Measurements from ENCODE around the gene EYS. TPM values are rescaled to one million over a fixed set of nuclear protein-coding genes. Genes with fewer than 3 reads are reported as not detected.

Gene EYS
- total and polyA plus RNA-seq, 2 of the 13 experiments (the other 11 are each of a cell fraction or from before 2014, with no cell fraction given) = 0.04 to 0.07 TPM

DNA sequence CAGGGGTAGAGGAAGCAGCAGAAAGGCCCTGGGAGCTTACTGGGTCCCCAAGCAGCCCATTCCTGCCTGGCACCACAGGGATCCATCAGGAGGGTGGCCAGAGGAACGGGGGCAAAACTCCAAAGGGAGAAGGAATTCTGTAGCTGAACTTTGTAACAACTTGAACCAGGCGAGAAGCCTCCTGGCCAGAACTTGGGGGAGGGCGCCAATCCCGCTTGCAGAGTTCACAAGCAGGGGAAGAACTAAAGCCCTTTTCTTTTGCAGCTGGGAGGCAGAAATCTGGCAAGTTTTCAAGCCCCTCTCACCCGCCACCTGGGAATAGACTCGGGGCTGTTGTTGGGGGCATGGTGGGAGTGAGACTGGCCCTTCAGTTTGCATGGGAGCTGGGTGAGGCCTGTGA, 1882.3 kb downstream of the EYS start (continued):
- TF ChIP-seq, protein P1, sequence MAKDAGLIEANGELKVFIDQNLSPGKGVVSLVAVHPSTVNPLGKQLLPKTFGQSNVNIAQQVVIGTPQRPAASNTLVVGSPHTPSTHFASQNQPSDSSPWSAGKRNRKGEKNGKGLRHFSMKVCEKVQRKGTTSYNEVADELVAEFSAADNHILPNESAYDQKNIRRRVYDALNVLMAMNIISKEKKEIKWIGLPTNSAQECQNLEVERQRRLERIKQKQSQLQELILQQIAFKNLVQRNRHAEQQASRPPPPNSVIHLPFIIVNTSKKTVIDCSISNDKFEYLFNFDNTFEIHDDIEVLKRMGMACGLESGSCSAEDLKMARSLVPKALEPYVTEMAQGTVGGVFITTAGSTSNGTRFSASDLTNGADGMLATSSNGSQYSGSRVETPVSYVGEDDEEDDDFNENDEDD (CRISPR knock-in tag; IDR thresholded peaks at IDR 0.05; ENCODE audit: borderline replicate concordance) = no peak

DNA sequence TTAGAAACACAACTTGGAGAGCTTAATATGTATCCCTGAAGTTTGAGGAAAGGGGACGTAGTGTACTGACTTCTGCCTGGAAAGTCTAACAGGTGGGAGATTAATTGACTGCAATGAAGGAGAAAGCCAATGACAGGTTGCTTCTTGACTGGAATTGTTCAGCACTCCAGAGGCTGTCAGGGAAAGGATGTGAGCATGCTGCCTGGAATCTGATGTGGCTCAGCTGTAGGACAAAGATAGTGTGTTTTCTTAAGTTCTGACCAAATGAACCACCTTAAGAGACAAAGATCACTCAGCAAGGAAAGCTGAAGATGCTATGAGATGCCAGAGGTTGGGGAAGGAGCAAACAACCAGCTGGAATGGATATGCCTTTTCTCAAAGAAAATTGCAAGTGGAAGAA, 1885.6 kb downstream of the EYS start:
- TF ChIP-seq CBFB (CRISPR knock-in tag; IDR thresholded peaks at IDR 0.05) (no peak), TEAD3 (CRISPR knock-in tag; optimal IDR thresholded peaks at IDR 0.05; ENCODE audit: borderline replicate concordance) (no peak), KMT2B (CRISPR knock-in tag; IDR thresholded peaks at IDR 0.05) (no peak), ATAD3A (CRISPR knock-in tag; IDR thresholded peaks at IDR 0.05) (no peak), HIVEP1 (CRISPR knock-in tag; IDR thresholded peaks at IDR 0.05) (no peak), TAF1 (CRISPR knock-in tag; IDR thresholded peaks at IDR 0.05) (no peak), ZNF468 (CRISPR knock-in tag; IDR thresholded peaks at IDR 0.05) (no peak), RFXAP (CRISPR knock-in tag; IDR thresholded peaks at IDR 0.05; ENCODE audit: borderline replicate concordance) (no peak), CENPT (CRISPR knock-in tag; IDR thresholded peaks at IDR 0.05; ENCODE audit: low read depth) (no peak), ZNF3 (CRISPR knock-in tag; IDR thresholded peaks at IDR 0.05) (no peak), ZBTB39 (CRISPR knock-in tag; IDR thresholded peaks at IDR 0.05) (no peak), NFKB2 (CRISPR knock-in tag; IDR thresholded peaks at IDR 0.05; ENCODE audit: borderline replicate concordance) (no peak), HMGXB4 (CRISPR knock-in tag; IDR thresholded peaks at IDR 0.05; ENCODE audit: borderline replicate concordance in 1 of 2, low read depth in 1 of 2) (no peak), SSRP1 (CRISPR knock-in tag; IDR thresholded peaks at IDR 0.05) (no peak)
- TF ChIP-seq, protein P2, sequence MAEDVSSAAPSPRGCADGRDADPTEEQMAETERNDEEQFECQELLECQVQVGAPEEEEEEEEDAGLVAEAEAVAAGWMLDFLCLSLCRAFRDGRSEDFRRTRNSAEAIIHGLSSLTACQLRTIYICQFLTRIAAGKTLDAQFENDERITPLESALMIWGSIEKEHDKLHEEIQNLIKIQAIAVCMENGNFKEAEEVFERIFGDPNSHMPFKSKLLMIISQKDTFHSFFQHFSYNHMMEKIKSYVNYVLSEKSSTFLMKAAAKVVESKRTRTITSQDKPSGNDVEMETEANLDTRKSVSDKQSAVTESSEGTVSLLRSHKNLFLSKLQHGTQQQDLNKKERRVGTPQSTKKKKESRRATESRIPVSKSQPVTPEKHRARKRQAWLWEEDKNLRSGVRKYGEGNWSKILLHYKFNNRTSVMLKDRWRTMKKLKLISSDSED (CRISPR knock-in tag; IDR thresholded peaks at IDR 0.05) = no peak
- BruUV-seq (replicated peaks) = no TSS peak
- Histone ChIP-seq H3K4me3 (replicated peaks in 1 of 3; ENCODE audit: insufficient read depth in 1 of 3, low read depth in 2 of 3, low read length in 3 of 3) (no peak overlapping the region), H3K9ac (ENCODE audit: insufficient read depth, low read depth, low read length) (no peak overlapping the region), H3K79me2 (ENCODE audit: insufficient read depth, low read length) (no peaks in the 10 kb centered on the region), H4K20me1 (ENCODE audit: insufficient read depth, low read length) (no peaks in the 10 kb centered on the region), H3K4me2 (ENCODE audit: low read depth, low read length) (no peak overlapping the region), H3K9me3 (ENCODE audit: low read length) (no peaks in the 10 kb centered on the region), H3K27me3 (ENCODE audit: control insufficient read depth in 1 of 2, insufficient read depth in 2 of 2, low read length in 2 of 2) (0 out of 5 replicates have a peak, but pooled peaks cover 0 to 4% of the 10 kb centered on the region in 2 experiments), H3K27ac (ENCODE audit: extremely low read length, insufficient read depth, low read length) (no peak overlapping the region), H3K4me1 (ENCODE audit: insufficient read depth, low read length) (no peaks in the 10 kb centered on the region), H3K36me3 (replicated peaks in 1 of 2; ENCODE audit: control insufficient read depth in 1 of 2, insufficient read depth in 2 of 2, low read length in 2 of 2) (no peaks in the 10 kb centered on the region), H2AFZ (ENCODE audit: low read length) (no peak overlapping the region)
- in situ Hi-C loops (cut with HindIII; ENCODE audit: extremely low pct_ligation_motif_present, low pct_unique_long_range_greater_than_20kb) = loop anchor here (25.0 kb wide), 1 partner anchor 759 kb away; no protein-coding TSS in a partner anchor
- DNase-seq (ENCODE audit: low spot score) (no peak), FAIRE-seq (no peak), ATAC-seq (no peak)
- WGBS (ENCODE audit: low lambda C conversion rate) = 0% methylated on average over 1 of the region's 1 CpG
- ChIA-PET POLR2A (no interaction called here), CTCF (ENCODE audit: low intra/inter-chr PET ratio, low total read pairs) (no interaction called here)
- intact Hi-C loops (cut with micrococcal nuclease; ENCODE audit: unreplicated experiment) = no loop called here

All from HepG2 (cell line).